Left lung (tissue), 10 donors: ENCODE measurements around the gene WDR73. TPM values are rescaled to one million over a fixed set of nuclear protein-coding genes. Genes with fewer than 3 reads are reported as not detected.

Source experiments
- ATAC-seq: fragments of 200-7000 bp; cut with Tn5 transposase; one replicate; pipeline ENCODE4 v1.9.1; 2020; ENCODE audit warnings: moderate library complexity
- DNase-seq, 4 donors: peaks; one replicate each; pipeline ENCODE4 v3.0.0-alpha.2; 2013 to 2020
- H3K27ac ChIP-seq, 2 donors: fragments of 200-600 bp; sonication (generic) in 1 of 2; one replicate each; pipeline versions ENCODE4 v1.5.0 to v1.8.0; 2020 to 2021
- H3K27me3 ChIP-seq, 2 donors: fragments of 200-600 bp; sonication (generic) in 1 of 2; one replicate each; pipeline versions ENCODE4 v1.5.0 to v1.8.0; 2020 to 2021
- H3K36me3 ChIP-seq, 2 donors: fragments of 200-600 bp; sonication (generic) in 1 of 2; one replicate each; pipeline versions ENCODE4 v1.5.0 to v1.8.0; 2020 to 2021
- H3K4me1 ChIP-seq, 2 donors: fragments of 200-600 bp; one replicate each; pipeline ENCODE4 v1.8.0; 2021
- H3K4me3 ChIP-seq, 2 donors: fragments of 200-600 bp; sonication (generic) in 1 of 2; one replicate each; pipeline versions ENCODE4 v1.5.0 to v1.8.0; 2020 to 2021; ENCODE audit warnings: mild to moderate bottlenecking in 1 of 2
- H3K9me3 ChIP-seq, 2 donors: fragments of 200-600 bp; sonication (generic) in 1 of 2; one replicate each; pipeline versions ENCODE4 v1.5.0 to v1.8.0; 2020 to 2021
- CTCF ChIP-seq, 2 donors: fragments of 200-600 bp; sonication (generic) in 1 of 2; IDR thresholded peaks; one replicate each; pipeline versions ENCODE4 v1.5.0 to v1.8.0; 2021; ENCODE audit warnings: antibody characterized with exemption in 2 of 2
- intact Hi-C, 2 donors: fragments of 100-400 bp; cut with DNase I; formaldehyde crosslinking; loops; one replicate each; pipeline versions ENCODE4 v1.11.2 to v1.14.2; 2022
- polyA plus RNA-seq, 6 donors: library from polyadenylated mRNA; unstranded; fragments of 120-200 nt; gene quantifications; one replicate each; pipeline ENCODE4 v1.2.1, GENCODE V29; 2013; ENCODE audit not compliant: insufficient read length in 6 of 6
- total RNA-seq, 2 donors: library from RNA; stranded (reverse); fragmentation: NEBNext Ultra II Directional; extraction: Animal tissue kit (Norgen Biotek cat#: 25700); gene quantifications; one replicate each; pipeline ENCODE4 v1.2.1, GENCODE V29; 2021
- donor health status: DM: no; HTN: yes; CAD: no.
- donor health status: DM: no; HTN: no; CAD: no.

The WDR73 gene
- total and polyA plus RNA-seq, 8 donors: 25.5 to 48.2 (median 40.2) TPM

GRCh38 chr15:84658788-84659411 is 4.8 kb upstream of the WDR73 start:
- TF ChIP-seq CTCF (IDR thresholded peaks at IDR 0.05): no peak
- Histone ChIP-seq H3K4me1 (peaks cover 0 to 30% of the 10 kb centered on the region in 2 donors), H3K27ac (peak overlapping the region; percentile 19 to 69), H3K36me3 (peaks cover 0 to 6% of the 10 kb centered on the region in 2 donors), H3K9me3 (no peaks in the 10 kb centered on the region), H3K4me3 (peak overlapping the region in 1 of 2 donors; percentile 53), H3K27me3 (no peaks in the 10 kb centered on the region)
- no peak for ATAC-seq
- no peak for DNase-seq
- intact Hi-C loops: no loop called here

GRCh38 chr15:84658080-84658787 is 4.2 kb upstream of the WDR73 start, which contains the start of gene NMB:
Gene NMB (minus strand): TSS chr15:84658199. CDS start chr15:84658152, 47 bp downstream.
- DNase-seq (peak; percentile 63 to 94 (median 88)), ATAC-seq (peak; percentile 79)
- no peaks in the 10 kb centered on the region for H3K27me3 ChIP-seq
- H3K9me3 ChIP-seq: no peaks in the 10 kb centered on the region
- intact Hi-C loops: no loop called here
- H3K27ac ChIP-seq: peak within 1 kb of the TSS; percentile 19 to 69
- peak within 1 kb of the TSS; percentile 46 to 53 for H3K4me3 ChIP-seq
- peaks cover 5 to 35% of the 10 kb centered on the region in 2 donors for H3K4me1 ChIP-seq
- peak; percentile 29 to 52 for TF ChIP-seq CTCF (IDR thresholded peaks at IDR 0.05)
- no peaks in the 10 kb centered on the region for H3K36me3 ChIP-seq

- intact Hi-C loops: no loop called here
- peaks cover 11 to 40% of the 10 kb centered on the region in 2 donors for H3K4me1 ChIP-seq
- H3K27me3 ChIP-seq: no peaks in the 10 kb centered on the region
- no peak for TF ChIP-seq CTCF (IDR thresholded peaks at IDR 0.05)
- no peaks in the 10 kb centered on the region for H3K9me3 ChIP-seq
- H3K36me3 ChIP-seq: no peaks in the 10 kb centered on the region
- peak overlapping the region; percentile 46 to 53 for H3K4me3 ChIP-seq
- H3K27ac ChIP-seq: peak overlapping the region; percentile 19 to 69
- ATAC-seq (no peak), DNase-seq (no peak)
These were observed 3.6 kb upstream of the WDR73 start for GRCh38 chr15:84657748-84658079.

- TF ChIP-seq CTCF (IDR thresholded peaks at IDR 0.05): no peak
- H3K4me3 ChIP-seq: no peak overlapping the region
- no peak for DNase-seq
- H3K9me3 ChIP-seq: no peaks in the 10 kb centered on the region
- no peak overlapping the region for H3K27ac ChIP-seq
- H3K27me3 ChIP-seq: no peaks in the 10 kb centered on the region
- no peak for ATAC-seq
- peaks cover 13 to 48% of the 10 kb centered on the region in 2 donors for H3K4me1 ChIP-seq
- H3K36me3 ChIP-seq: peaks cover 0 to 5% of the 10 kb centered on the region in 2 donors
- intact Hi-C loops: no loop called here
These were observed 2.9 kb upstream of the WDR73 start for GRCh38 chr15:84656972-84657371.

GRCh38 chr15:84654689-84655453 is 788 bp upstream of the WDR73 start:
- TF ChIP-seq CTCF (IDR thresholded peaks at IDR 0.05): peak; percentile 65 to 69
- ATAC-seq (peak; percentile 73), DNase-seq (peak; percentile 53 to 90 (median 84))
- Histone ChIP-seq H3K4me3 (peak overlapping the region; percentile 71 to 87), H3K27ac (peak overlapping the region; percentile 72 to 94), H3K9me3 (no peaks in the 10 kb centered on the region), H3K36me3 (peaks cover 0 to 26% of the 10 kb centered on the region in 2 donors), H3K4me1 (peaks cover 13 to 58% of the 10 kb centered on the region in 2 donors), H3K27me3 (no peaks in the 10 kb centered on the region)
- intact Hi-C loops: no loop called here
